ENCODE results near the gene SLC39A5.

DNA sequence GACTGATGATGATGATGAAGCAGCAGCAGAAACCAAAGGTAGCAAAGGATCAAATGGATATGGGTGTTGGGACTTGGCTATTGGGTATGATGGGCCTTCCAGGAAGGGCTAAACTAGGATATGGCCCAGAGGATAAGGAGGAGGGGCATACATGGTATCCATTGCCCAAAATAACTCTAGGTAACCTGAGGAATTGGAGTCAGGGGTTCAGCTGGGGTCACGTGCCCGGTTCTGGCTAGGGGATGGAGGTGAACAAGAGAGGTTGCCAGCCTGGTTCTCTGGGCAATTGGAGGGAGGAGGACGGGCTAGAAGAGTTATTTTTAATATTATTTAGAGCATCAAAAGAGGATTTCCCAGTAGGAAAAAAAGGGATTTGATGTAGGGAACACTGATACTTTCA, 31.1 kb downstream of the SLC39A5 start:
- TF ChIP-seq, protein P1, sequence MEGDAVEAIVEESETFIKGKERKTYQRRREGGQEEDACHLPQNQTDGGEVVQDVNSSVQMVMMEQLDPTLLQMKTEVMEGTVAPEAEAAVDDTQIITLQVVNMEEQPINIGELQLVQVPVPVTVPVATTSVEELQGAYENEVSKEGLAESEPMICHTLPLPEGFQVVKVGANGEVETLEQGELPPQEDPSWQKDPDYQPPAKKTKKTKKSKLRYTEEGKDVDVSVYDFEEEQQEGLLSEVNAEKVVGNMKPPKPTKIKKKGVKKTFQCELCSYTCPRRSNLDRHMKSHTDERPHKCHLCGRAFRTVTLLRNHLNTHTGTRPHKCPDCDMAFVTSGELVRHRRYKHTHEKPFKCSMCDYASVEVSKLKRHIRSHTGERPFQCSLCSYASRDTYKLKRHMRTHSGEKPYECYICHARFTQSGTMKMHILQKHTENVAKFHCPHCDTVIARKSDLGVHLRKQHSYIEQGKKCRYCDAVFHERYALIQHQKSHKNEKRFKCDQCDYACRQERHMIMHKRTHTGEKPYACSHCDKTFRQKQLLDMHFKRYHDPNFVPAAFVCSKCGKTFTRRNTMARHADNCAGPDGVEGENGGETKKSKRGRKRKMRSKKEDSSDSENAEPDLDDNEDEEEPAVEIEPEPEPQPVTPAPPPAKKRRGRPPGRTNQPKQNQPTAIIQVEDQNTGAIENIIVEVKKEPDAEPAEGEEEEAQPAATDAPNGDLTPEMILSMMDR (IDR thresholded peaks at IDR 0.05; ENCODE audit: control extremely low read depth in 1 of 3, insufficient read depth in 1 of 3, low read depth in 1 of 3, low read length in 3 of 3): no peak
- TF ChIP-seq CREB1 (IDR thresholded peaks at IDR 0.05) (no peak), EZH2 (IDR thresholded peaks at IDR 0.05; ENCODE audit: low read depth, low read length, severe bottlenecking) (no peak)
